ENCODE results near the gene MTMR8.
"Not testable (repeated sequence)": the region's sequence is repeated elsewhere in the genome, so short reads cannot be mapped to it uniquely, and the experiment has no call there.

MTMR8 gene

DNA sequence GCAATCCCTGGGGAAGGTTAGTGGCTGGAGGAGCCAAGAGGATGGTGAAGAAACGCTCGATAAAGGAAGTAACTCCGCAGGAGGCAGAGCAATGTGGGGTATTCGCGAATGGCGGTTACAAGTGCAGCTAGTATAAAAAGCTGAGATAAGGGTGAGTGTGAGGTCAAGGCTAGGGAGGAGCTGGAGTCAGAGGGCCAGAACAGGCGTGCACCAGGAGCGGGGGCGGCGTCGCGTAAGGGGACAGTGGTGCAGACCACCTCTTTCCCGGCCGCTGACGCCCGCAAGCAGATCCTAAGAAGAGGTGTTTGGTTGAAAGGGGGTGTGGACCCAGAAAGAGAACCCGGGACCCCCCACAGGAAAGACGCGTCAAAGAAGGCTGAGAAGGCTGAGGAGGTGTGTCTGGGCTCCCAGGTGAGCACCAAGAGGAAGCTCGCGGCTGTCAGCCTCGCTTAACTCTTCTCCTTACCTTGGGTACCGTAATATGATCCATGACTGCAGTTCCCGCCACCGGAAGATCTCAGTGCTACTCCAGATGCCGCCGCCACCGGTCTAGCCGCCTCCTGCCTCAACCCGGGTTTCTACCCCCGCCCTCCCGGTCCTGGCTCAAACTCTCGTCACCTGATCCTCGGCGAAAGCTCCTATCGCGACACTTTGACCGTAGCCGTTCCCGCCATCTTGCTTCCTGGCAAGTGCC is at the start of gene MTMR8:
Gene MTMR8 (minus strand): TSS at position 579 of the 694 bp plus-strand sequence. CDS start 89 bp downstream, at position 490.
- peak; percentile 58 to 64 for DNase-seq

DNA sequence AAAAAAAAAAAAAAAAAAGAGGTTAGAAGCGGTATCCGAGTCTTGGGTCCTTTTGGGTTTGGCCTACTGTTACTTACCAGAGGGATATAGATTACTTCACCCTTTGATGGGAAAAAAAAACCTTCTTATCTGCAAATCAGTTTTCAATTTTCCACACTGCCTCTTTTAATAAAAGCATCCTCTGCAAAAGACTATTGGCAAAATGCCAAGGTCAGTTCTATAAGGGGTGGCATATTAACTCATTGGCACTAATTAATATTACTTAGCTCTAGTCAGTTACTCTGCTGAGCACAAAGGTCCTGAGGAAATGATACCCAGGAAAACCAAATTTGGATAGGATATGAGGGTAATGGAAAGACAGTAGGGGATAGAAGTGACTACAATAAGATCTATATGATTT is 44.3 kb upstream of the MTMR8 start:
- DNase-seq: no peak

DNA sequence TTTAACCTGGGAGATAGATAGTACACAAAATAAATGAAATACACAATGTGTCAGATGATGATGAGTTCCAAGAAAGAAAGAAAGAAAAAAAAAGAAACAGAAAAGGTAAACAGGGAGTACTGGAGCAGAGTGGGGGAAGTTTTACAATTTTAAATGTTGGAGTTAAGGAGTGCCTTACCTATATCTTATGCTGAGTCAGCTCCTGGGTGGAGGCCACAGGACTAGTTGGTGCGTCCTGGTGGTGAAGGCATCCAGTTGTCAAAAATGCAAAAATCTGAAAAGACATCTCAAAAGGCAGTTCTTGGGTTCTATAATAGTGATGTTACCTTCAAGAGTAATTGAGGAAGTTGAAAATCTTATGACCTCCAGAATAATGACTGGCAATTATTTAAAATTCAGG is 42.4 kb upstream of the MTMR8 start:
- DNase-seq: no peak

DNA sequence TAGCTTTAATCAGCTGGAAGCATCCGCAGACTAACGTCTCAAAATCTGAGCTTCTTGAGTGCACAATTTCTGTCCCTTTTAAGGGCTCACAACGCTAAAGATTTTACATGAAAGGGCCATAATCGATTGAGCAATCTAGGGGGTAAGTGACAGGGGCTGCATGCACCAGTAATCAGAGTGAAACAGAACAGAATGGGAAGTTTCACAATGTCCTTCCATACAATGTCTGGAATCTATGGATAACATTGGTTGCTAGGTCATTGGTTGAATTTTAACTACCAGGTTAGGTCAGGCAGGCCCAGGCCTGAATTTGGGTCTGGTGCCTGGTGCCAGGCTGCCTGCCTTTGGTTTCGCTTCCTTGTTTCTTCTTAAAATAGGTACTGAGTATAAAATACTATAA is 42.0 kb upstream of the MTMR8 start:
- no peak for DNase-seq

GRCh38 chrX:64428371-64428770 is 33.1 kb upstream of the MTMR8 start:
- DNase-seq: no peak

- DNase-seq: no peak
Observed at GRCh38 chrX:64427787-64428186, 32.5 kb upstream of the MTMR8 start.

DNA sequence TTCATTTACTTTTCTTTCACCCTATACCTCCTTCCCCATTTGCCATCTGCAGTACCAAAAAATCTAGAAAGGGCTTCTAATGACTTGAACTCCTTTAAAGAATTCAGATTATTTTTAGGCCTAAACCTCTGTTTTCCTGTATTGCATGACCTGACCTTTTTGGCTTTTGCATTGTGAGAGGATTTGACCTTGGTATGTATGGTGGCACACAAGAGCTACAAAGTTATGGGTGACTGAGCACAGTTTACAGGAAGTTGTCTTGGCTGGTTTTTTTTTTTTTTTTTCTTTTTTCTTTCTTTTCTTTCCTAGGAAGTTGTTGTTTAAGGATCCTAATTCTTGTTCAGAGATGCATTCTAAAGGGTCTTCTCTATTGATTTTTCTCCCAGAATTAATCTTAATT is 32.0 kb upstream of the MTMR8 start:
- DNase-seq: no peak

DNA sequence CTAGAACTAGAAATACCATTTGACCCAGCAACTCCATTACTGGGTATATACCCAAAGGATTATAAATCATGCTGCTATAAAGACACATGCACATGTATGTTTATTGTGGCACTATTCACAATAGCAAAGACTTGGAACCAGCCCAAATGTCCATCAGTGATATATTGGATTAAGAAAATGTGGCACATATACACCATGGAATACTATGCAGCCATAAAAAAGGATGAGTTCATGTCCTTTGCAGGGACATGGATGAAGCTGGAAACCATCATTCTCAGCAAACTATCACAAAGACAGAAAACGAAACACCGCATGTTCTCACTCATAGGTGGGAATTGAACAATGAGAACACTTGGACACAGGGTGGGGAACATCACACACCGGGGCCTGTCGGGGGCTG is 14.5 kb upstream of the MTMR8 start:
- not testable (repeated sequence) for DNase-seq

DNA sequence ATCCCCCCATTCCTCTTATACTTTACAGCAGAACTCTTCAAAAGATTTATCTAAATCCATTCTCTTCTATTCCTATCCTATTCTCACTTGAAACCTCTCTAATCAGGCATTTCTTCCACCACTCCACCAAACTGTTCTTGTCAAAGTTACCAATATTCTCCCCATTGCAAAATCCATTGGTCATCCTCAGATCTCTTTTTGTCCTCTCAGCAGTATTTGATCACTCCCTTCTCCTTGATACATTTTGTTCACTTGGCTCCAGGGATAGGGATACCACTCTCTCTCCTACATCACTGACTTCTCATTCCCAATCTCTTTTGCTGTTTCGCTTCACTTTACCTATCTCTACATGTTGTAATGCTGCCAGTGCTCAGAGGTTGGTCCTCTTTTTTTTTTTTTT is 2.8 kb upstream of the MTMR8 start:
- no peak for DNase-seq

DNA sequence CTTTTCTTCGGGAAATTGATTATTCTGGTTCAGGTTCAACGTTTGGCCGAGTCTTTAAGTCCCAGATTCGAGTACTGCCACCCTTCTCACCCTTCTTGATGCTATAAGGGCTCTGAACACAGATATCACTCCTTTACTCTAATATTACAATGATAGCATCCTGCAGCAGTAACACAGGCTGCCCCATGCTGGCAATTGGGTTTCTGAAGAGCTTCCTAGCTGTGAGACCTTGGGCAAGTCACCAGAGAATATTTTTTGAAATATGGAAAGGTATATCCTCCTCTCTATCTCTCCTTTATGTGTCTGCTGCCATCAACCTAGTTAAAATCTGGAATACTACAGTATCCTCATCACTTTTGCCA is 297 bp upstream of the MTMR8 start:
- no peak for DNase-seq

DNA sequence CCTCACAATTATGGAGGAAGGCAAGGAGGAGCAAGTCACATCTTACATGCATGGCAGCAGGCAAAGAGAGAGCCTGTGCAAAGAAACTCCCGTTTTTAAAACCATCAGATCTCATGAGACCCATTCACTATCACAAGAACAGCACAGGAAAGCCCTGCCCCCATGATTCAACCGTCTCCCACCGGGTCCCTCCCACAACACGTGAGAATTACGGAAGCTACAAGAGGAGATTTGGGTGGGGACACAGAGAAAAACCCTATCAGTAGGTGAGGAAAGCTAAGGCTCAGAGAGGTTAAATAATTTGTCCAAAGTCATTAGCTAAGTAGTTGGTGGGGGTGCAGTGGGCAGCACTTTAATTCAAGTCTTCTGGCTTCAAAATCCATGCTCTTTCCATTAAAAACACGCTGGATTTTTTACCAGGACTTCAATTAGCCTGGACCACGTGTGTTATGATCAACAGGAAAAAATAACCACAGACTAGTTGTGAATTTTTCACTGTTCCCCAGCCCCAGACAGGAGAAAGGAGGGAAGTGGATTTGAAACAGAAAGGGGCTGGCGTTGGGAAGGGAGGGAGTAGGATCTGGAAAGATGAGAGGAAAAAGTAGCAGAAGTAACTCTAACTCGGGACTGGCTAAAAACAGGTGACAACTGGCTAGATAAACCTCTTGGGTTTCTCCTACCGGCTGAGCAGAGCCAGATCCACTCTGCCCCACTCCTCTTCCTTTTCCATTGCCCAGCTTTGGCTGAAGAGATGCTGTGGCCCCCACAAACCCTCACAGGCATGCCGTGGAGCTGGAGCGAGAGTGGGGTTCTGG is 986 bp downstream of the MTMR8 start:
- DNase-seq: no peak

- DNase-seq: no peak
Observed at GRCh38 chrX:64389489-64389888, 5.8 kb downstream of the MTMR8 start.

DNA sequence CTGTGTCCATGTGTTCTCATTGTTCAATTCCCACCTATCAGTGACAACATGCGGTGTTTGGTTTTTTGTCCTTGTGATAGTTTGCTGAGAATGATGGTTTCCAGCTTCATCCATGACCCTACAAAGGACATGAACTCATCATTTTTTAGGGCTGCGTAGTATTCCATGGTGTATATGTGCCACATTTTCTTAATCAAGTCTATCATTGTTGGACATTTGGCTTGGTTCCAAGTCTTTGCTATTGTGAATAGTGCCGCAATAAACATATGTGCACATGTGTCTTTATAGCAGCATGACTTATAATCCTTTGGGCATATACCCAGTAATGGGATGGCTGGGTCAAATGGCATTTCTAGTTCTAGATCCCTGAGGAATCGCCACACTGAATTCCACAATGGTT is 14.5 kb downstream of the MTMR8 start:
- DNase-seq: not testable (repeated sequence)

GRCh38 chrX:64379924-64380323 is 15.3 kb downstream of the MTMR8 start:
- DNase-seq: no peak

- no peak for DNase-seq
Observed at GRCh38 chrX:64377753-64378152, 17.5 kb downstream of the MTMR8 start.

DNA sequence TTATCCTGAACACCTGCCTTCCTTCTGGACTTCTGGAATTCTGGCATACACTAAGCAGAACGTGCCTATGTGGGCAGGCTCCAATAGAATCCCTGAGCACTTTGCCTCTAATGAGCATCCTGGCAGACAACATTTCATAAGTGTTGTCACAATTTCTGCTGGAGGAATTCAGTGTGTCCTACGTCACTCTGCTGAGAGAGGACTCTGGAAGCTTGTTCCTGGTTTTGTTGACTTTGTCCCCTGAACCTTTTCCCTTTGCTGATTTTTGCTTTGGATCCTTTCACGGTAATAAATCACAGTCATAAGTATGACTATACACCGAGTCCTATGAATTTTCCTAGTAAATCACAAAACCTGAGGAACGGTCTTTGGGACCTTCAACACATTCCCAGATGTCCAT is 43.2 kb downstream of the MTMR8 start:
- no peak for DNase-seq

- no peak for DNase-seq
Observed at GRCh38 chrX:64350521-64350920, 44.7 kb downstream of the MTMR8 start.

DNA sequence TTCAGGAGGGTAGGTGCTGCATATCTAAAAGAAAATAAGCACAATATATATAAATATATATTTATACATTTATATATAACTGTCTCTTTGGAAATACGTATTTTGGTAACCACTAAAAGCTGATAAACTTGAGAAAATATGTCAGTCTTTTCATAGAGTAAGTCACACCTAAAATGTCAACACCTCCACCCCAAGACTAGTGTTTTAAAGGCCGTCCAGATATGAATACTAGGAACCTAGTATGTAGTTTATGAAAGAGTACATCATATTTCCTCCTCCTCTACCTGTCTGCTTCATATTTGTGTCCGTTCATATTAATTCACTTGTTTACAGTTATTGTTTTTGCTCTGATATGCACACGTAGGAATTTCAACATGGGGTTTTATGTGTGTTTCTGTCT is 45.2 kb downstream of the MTMR8 start:
- DNase-seq: no peak

- DNase-seq: no peak
Observed at GRCh38 chrX:64342811-64343210, 52.4 kb downstream of the MTMR8 start.

DNA sequence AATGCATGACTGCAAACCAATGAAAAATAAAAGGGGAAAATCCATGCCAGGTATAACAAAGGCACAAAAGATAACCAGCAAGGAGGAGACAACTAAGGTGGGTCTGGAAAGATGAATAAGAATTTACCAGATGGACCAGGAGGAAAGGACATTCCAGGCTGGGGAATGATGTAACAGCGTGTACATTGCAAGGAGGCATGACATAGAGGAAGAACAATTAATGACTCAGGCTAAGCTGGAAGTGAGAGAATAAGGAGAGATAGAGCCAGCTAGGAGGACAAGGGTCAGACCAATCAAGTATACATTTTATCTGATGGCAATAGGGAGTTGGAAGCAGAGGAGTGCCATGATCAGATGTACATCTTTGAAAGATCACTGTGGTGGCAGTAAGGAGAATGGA is 57.0 kb downstream of the MTMR8 start:
- DNase-seq: no peak

DNA sequence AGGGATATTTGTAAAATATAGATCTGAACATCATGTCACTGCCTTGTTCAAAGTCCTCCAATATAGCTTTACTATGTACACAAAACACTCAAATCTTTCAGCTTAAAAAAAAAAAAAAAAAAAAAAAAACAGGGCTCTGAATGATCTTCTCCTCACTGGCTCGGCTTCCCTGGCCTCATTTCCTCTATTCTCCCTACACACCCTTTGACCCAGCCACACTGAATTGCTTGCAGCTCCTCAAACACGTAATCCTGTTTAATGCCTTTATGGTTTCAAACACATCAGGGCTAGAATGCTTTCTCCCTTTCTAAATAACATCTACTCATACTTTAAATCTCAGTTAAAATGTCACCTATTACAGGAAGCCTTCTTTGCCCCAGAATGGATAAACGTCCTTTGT is 60.8 kb downstream of the MTMR8 start:
- no peak for DNase-seq

GRCh38 chrX:64330284-64330683 is 65.0 kb downstream of the MTMR8 start:
- DNase-seq: no peak

- DNase-seq: no peak
Observed at GRCh38 chrX:64321507-64321906, 73.7 kb downstream of the MTMR8 start.

- no peak for DNase-seq
Observed at GRCh38 chrX:64313624-64314023, 81.6 kb downstream of the MTMR8 start.

DNA sequence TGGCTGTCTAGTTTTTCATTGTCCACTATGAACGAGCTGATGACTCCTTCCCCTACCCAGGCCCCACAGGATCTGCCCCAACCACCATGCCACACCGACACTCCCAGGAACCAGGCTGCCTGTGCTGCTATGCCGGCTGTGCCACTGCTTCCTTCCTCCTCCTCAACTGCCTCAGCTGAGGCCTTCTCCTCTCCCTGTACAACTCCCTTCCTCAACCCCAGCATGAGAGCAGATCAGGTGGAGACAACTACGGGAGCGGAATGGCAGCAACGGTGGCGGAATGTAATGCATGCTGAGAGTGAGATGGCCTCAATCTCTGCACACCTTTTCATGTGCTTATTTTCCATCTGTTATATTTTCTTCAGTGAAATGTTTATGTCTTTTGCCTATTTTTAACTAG is 88.5 kb downstream of the MTMR8 start:
- DNase-seq: no peak

All from SHP77 (cell line).